NK-92 treated with Interleukin-12 subunit alpha and Interleukin-12 subunit beta, amount 100 ng/mL, for 24 hours (cell line): Measurements from ENCODE around the gene EEF1B2.
"Not testable (repeated sequence)": the region's sequence is repeated elsewhere in the genome, so short reads cannot be mapped to it uniquely, and the experiment has no call there.

Experiments used
- DNase-seq: peaks from one replicate; lab custom pipeline; 2025; lab: John Stamatoyannopoulos, UW

Gene EEF1B2

DNA sequence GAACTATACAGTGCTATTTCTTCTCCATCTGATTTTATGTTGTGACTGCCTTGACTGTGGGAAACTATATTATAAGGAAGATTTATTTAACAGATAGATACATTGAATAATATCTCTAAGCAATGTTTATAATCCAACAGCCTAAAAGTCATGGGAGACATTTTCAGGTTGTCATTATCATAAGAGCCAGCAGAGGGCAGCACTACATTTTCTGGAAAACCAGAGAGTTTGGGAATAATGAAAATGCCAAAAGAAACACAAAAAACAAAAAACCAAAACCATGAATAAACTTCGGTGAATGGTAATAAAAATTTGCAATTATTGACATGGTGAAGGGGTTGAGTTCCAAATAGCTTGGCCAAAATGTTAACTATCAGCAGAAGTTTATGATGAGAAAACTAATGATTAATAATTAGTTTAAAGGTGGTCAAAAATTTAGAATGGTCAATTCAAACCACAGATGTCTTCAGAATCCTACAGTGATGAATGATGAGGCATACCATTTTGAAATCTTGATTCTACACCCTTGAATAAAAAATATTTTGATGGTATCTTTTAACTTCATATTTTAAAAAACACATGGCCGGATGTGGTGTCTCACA lies 4.7 kb downstream of the EEF1B2 start:
- DNase-seq, result no peak

DNA sequence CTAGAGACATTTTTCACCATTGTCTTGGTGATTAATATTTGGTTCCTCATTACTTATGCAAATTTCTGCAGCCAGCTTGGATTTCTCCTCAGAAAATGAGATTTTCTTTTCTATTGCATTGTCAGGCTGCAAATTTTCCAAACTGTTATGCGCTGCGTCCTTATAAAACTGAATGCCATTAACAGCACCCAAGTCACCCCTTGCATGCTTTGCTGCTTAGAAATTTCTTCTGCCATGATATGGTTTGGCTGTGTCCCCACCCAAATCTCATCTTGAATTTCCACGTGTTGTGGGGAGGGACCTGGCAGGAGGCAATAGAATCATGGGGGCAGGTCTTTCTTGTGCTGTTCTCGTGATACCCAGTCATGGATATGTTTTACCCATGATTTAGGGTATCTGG lies 8.5 kb downstream of the EEF1B2 start:
- not testable (repeated sequence) for DNase-seq

DNA sequence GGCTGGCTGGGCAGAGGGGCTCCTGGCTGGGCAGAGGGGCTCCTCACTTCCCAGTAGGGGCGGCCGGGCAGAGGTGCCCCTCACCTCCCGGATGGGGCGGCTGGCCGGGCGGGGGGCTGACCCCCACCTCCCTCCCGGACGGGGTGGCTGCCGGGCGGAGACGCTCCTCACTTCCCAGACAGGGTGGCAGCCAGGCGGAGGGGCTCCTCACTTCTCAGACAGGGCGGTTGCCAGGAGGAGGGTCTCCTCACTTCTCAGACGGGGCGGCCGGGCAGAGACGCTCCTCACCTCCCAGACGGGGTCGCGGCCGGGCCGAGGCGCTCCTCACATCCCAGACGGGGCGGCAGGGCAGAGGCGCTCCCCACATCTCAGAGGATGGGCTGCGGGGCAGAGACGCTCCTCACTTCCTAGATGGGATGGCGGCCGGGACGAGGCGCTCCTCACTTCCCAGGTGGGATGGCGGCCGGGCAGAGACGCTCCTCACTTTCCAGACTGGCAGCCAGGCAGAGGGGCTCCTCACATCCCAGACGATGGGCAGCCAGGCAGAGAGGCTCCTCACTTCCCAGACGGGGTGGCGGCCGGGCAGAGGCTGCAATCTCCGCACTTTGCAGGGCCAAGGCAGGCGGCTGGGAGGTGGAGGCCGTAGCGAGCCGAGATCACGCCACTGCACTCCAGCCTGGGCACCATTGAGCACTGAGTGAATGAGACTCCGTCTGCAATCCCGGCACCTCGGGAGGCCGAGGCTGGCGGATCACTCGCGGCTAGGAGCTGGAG lies 12.1 kb downstream of the EEF1B2 start:
- DNase-seq, result not testable (repeated sequence)

DNA sequence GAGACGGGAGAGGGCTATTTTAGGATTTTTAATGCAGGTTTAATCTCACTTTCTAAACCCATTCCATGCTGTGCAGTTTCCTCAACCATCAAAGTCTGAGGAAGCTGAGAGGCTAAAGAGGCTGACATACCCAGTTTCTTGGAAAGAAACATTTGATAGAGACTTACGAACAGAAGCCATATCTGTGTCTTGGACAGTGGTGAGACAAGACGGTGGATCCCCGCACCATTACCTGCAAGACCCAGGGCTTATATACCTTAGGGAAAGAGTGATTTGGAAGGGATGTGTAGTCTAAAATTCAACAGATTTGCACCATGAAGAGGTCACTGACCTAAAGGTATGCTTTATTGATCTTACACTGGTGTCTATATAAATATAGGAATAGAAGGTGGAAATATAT lies 13.5 kb downstream of the EEF1B2 start:
- no peak for DNase-seq

DNA sequence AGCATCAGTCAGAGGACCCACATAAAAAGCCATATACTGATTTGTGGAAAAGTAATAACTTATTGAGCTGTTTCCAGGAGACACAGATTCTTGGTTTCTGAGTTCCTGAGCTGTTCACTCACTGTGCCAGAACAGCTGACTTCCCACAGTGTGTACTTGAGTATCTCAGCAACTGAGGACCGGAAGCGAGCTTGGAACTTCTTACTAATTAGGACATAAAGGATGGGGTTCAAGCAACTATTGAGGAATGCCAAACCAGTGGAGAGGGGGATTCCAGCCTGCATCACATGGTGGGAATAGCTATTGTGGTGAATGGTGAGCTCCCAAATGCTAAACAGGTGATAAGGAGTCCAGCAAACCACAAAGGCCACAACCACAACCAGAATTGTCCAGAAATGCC lies 16.4 kb downstream of the EEF1B2 start:
- no peak for DNase-seq

DNA sequence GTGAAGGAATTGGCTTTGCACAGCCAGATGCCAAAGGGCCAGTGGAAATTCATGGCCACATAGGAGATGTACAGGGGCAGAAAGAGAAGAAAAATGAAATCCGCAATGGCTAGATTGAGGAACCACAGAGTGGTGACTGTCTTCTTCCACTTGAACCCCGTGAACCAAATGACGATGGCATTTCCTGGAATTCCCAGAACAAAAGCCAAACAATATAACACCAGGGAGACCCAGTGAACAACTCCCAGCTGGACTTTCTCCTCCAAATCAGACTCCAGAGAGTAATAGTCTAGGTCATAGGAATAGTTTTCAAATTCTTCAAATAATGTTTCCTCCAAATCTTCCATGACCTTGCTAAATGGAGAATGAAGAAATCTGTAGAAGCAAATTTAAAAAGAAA lies 17.2 kb downstream of the EEF1B2 start:
- DNase-seq, result no peak

DNA sequence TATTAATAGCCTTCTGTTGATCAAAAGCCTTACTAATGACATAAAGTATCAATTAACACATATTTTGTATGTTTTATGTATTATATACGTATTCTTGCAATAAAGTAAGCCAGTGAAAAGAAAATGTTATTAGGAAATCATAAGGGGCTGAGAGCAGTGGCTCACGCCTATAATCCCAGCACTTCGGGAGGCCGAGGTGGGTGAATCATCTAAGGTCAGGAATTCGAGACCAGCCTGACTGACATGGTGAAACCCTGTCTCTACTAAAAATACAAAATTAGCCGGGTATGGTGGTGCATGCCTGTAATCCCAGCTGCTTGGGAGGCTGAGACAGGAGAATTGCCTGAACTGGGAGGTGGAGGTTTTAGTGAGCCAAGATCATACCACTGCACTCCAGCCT lies 21.8 kb downstream of the EEF1B2 start:
- not testable (repeated sequence) for DNase-seq

DNA sequence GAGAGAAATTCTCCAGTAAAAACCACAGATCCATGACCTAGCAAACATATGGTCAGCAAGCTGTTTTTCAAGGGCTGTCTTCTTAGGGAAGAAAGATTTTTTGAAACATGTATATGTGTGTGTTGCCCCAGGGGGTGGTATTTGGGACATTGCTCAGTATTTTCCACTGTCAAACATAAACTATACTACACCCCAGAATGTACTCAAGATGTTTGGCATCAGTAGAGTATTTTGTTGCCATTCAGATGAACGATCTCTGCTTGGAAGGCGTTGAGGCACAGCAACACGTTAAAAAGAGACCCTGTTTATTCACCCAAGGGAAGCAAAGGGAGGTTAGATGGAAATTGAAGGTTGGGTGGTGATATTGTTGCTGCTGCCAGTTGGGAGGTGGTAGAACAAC lies 30.0 kb downstream of the EEF1B2 start:
- DNase-seq, result no peak

DNA sequence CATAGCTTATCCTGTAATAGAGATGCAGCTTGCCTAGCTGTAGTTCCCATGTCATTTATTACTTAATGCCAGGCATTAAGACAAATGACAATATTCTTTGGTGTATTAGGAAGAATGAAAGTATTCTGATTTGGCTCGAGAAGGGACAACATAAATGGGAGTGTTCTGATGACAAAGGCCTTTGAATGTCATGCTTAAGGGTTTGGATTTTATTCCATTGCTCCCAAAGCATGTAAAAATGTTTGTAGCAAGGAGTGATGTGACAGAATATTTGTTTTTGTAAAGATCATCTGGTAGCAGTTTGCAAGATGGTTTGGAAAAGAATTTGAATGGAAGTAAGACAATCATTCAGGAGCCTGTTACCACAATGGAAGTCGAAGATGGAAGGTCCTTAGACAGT lies 30.4 kb downstream of the EEF1B2 start:
- DNase-seq, result no peak

DNA sequence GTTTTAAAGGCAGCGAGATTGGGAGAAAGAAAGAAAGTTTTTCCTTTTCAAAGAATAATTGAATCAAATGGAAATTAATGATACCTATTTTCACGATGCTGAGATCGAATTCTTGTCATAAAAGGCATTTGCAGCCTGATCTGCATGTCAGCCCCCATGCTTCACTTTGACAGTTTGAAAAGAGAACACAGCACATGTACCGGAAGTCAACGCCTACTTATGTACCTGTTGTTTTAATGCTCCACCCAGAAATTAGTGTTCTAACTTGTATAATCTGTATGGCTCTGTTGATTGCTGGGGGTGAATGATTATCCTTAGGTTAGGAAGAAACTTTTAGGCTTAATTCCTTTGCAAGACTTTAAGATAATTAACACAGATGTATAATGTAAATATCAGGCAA lies 31.0 kb downstream of the EEF1B2 start:
- no peak for DNase-seq

DNA sequence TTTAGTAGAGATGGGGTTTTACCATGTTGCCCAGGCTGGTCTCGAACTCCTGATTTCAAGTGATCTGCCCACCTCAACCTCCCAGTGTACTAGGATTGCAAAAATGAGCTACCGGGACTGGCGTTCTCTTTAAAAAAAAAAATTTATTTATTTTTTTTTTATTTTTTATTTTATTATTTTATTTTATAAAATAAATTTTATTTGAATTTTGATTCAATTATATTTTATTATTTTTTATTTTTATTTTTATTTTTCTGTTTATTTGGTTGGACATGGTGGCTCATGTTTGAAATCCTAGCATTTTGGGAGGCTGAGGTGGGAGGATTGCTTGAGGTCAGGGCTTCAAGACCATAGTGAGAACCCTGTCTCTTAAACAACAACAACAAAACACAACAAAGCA lies 32.5 kb downstream of the EEF1B2 start:
- no peak for DNase-seq

DNA sequence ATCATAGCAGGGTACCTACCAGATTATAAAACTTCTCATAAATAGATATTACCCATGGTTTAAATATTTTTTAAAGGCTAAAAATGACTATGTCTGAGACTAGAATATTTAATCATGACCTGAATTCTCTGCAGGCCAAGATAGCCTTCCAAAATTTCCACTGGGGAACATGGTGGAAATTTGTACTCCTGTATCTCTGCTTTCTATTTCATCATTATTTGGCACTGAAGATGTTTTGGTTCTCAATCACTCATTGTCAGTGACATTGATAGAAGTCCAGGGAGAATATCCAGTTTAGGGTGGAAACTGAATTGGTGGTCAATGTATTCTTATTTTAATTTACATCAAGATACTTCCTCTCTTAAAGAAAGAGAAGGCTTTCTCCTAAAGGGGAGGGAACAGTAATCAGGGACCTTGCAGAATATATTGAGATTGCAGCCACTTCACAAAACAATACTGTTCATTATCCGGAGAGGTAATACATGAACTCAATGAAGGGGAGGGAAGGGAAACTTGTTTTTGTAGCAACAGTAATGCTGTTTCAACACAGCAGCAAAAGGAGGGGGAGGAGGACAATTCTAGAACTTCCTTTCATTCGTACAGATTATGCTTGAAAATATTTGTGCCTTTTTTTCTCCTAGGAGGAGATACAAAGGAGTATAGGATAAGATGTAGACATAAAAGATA lies 34.1 kb downstream of the EEF1B2 start:
- no peak for DNase-seq

DNA sequence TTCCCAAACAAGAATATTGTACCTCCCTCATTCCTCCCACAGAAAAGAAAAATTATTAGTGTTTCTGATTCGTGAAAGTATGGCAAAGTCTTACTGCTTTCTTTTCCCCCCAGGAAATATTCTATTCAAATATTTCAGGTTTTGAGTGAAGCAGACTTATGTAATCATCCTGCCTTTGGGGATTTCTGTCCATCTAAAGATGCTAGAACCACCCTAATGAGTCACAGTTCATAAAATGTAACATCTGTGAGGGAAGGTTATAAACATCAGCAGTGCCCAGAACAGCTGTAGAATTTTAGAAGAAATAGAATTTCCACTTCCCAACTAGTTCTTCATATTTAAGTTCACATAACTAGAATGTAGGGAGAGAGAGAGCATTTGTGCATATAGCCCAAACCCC lies 39.0 kb downstream of the EEF1B2 start:
- DNase-seq, result no peak

DNA sequence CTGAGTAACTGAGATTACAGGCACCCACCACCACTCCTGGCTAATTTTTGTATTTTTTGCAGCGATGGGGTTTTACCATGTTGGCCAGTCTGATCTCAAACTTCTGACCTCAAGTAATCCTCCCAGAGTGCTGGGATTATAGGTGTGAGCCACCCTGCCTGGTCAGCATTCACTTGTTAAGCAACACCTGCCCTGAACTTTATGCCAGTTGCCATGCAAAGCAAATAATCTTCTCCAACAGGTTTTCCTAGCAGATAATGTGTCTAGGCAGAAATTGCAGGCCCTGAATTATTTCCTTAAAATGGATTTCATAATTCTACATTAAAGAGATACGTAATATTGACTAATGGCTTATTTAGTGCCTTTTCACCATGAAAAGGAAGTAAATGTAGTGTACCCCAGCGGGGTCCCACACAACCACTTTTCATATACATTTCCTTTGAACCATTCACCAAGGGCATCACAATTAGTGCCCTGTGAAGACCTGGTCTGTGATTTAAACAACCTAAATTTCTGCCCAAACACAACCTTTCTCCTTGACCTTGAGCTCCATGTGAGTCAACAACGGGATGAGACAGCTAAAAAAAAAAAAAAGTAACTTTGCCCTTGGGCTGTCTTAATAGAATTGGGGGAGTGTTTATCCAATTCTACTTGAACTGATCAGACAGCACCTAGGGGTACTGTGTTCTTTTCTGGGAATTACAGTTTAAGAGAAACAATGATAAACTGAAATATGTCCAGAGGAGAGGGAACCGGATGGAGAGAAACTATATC lies 41.6 kb downstream of the EEF1B2 start:
- no peak for DNase-seq

DNA sequence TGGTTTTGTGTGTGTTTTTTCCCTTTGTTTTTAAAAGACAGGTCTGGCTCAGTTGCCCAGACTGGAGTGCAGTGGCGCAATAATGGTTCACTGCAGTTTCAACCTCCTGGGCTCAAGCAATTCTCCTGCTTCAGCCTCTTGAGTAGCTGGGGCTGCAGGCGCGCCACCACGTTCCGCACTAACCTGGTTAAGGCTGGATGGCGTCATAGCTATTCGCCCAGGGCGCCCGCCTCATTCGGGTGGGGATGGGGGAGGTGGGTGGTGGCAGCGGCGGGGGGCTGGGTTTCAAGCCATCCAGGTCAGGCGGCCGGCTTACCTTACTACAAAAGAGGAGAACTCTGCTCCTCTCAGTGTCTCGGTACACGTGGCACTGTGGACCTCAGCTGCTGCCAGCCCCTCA lies 42.8 kb downstream of the EEF1B2 start:
- no peak for DNase-seq

DNA sequence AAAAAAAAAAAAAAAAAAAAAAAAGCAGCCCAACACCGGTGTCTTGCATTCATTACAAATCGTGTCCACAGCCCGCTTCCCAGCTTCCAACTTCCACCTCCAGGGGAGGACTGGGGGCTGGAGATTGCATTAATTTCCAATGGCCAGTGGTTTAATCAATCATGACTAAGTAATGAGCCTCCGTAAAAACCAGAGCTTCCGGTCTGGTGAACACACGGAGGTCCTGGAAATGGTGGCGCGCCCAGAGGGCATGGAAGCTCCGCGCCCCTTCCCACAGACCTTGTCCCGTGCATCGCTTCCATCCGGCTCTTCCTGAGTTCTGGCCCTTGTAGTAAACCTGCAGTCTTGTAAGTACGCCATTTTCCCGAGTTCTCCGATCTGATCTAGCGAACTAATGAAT lies 43.6 kb downstream of the EEF1B2 start:
- no peak for DNase-seq

DNA sequence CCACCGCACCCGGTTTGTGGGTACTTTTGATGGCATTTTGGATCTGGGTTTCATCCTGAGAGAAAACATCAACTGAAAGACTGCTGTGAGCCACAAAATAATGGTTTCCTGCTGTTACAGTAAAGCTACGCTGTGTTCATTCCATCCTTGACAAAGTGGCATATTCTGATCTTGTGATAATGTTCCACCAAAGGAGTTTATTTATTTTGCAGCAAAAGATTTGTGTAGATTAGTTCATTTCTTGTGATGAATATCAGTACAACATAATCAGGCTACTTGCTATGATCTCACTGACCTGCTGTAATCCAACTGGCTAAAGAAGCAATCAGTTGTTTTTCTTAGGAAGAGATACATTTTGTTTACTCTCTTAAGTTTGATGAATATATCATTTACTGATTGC lies 45.0 kb downstream of the EEF1B2 start:
- DNase-seq, result no peak

DNA sequence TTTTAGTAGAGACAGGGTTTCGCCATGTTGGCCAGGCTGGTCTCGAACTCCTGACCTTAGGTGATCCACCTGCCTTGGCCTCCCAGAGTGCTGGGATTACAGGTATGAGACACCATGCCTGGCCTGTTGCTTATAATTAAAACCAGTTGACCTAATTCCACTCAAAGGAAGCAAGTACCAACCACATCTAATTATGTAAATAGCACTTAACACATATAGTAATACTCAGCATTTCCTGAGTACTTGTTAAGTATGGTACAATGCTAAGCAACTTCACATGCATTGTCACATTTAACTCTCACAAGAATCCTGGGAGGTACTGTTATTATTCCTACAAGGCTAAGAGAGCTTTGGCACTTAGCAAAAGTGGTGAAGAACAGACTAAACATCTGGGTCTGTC lies 47.6 kb downstream of the EEF1B2 start:
- DNase-seq, result not testable (repeated sequence)

DNA sequence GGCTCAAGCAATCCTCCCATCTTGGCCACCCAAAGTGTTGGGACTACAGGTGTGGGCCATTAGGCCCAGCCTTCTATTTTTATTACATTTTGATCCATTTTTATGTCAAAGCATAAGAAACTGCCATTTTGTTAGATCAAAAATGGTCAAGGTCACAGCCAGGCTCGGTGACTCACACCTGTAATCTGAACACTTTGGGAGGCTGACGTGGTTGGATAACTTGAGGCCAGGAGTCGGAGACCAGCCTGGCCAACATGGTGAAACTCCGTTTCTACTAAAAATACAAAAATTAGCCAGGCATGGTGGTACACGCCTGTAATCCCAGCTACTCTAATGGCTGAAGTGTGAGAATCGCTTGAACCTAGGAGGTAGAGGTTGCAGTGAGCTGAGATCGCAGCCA lies 49.2 kb downstream of the EEF1B2 start:
- DNase-seq, result no peak

DNA sequence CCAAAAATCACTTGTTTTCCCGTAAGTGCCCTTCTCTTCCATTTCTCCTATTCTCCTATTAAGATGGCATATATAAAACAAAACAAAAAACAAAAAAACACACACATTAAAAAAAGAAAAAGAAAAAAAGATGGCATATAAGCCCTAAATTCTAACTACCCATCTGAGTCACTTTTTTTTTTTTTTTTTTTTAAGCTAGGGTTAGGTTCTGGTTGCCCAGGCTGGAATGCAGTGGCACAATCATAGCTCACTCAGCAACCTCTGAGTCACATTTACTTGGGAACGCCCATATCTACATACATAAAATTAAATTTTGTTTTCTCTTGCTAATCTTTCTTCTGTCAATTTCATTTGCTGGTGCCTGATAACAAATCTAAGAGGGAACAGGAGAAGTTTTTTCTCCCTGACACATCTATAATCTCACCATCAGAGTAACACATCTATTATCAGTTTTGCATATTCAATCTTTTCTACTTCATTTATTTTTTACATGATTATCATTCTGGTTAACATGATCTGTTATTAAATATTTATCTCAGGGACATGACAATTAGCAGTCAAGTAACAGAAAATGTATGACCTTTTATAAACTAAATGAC lies 52.1 kb downstream of the EEF1B2 start:
- no peak for DNase-seq
